ENCODE measurements around the gene GNE. TPM values are rescaled to one million over a fixed set of nuclear protein-coding genes. Genes with fewer than 3 reads are reported as not detected.

The GNE gene
- polyA plus RNA-seq, 4 donors, result 3.6 to 13.1 (median 4.9) TPM

DNA sequence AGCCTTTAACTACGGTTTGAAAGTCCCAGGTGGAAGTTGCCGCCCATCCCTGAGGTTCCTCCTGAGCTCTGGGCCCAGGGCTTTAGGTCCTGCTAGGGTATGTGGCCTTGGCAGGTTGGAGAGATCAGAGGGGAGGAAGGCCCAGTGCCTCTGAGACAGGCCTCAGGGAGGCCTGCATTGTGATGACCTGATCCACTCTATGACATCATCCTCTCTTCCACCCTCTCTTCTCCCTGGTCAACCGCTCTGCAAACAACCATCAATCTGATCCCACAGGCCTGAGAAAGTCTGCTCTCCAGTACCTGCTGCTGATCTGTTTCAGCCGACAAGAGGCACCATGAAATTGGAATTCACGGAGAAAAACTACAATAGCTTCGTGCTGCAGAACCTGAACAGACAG, 89.1 kb downstream of the GNE start, which contains the start of gene CCIN:
Gene CCIN (plus strand): TSS at position 223 of the 400 bp plus-strand sequence. CDS start 115 bp downstream, at position 338.
- no peak within 1 kb of the TSS for H3K27ac ChIP-seq (ENCODE audit: low read depth in 1 of 3, low read length in 2 of 3)
- H3K4me3 ChIP-seq (ENCODE audit: low read depth in 1 of 3, low read length in 3 of 3), result no peak within 1 kb of the TSS
- DNase-seq (no peak), FAIRE-seq (no peak)
- H3K27me3 ChIP-seq (ENCODE audit: control insufficient read depth in 3 of 3, insufficient read depth in 3 of 3, low read length in 3 of 3), result peaks cover 0 to 3% (median 0%) of the 10 kb centered on the region in 3 donors
- H3K4me1 ChIP-seq (ENCODE audit: control insufficient read depth in 3 of 3, insufficient read depth in 2 of 3, low read depth in 1 of 3, low read length in 2 of 3), result peaks cover 0 to 7% (median 0%) of the 10 kb centered on the region in 3 donors
- H3K36me3 ChIP-seq (ENCODE audit: control insufficient read depth in 3 of 3, insufficient read depth in 2 of 3, low read depth in 1 of 3, low read length in 3 of 3), result no peaks in the 10 kb centered on the region
- no peaks in the 10 kb centered on the region for H3K9me3 ChIP-seq (ENCODE audit: control insufficient read depth in 2 of 2, insufficient read depth in 1 of 2, low read depth in 1 of 2, low read length in 1 of 2)
- WGBS, 3 donors, result 70 to 86% (median 78%) methylated on average over 6 of the region's 6 CpGs

GRCh38 chr9:36166168-36166927, 91.9 kb downstream of the GNE start:
- 5 to 7% (median 6%) methylated on average over 46 to 58 of the region's 58 CpGs for WGBS, 3 donors
- FAIRE-seq (no peak), DNase-seq (peak; percentile 69 to 86)
- H3K4me3 ChIP-seq (ENCODE audit: low read depth in 1 of 3, low read length in 3 of 3), result peak overlapping the region in 2 of 3 donors; percentile 43 to 48
- H3K27me3 ChIP-seq (ENCODE audit: control insufficient read depth in 3 of 3, insufficient read depth in 3 of 3, low read length in 3 of 3), result peaks cover 0 to 3% (median 0%) of the 10 kb centered on the region in 3 donors
- no peaks in the 10 kb centered on the region for H3K9me3 ChIP-seq (ENCODE audit: control insufficient read depth in 2 of 2, insufficient read depth in 1 of 2, low read depth in 1 of 2, low read length in 1 of 2)
- peaks cover 0 to 16% (median 3%) of the 10 kb centered on the region in 3 donors for H3K4me1 ChIP-seq (ENCODE audit: control insufficient read depth in 3 of 3, insufficient read depth in 2 of 3, low read depth in 1 of 3, low read length in 2 of 3)
- peaks cover 0 to 3% (median 0%) of the 10 kb centered on the region in 3 donors for H3K36me3 ChIP-seq (ENCODE audit: control insufficient read depth in 3 of 3, insufficient read depth in 2 of 3, low read depth in 1 of 3, low read length in 3 of 3)
- no peak overlapping the region for H3K27ac ChIP-seq (ENCODE audit: low read depth in 1 of 3, low read length in 2 of 3)

DNA sequence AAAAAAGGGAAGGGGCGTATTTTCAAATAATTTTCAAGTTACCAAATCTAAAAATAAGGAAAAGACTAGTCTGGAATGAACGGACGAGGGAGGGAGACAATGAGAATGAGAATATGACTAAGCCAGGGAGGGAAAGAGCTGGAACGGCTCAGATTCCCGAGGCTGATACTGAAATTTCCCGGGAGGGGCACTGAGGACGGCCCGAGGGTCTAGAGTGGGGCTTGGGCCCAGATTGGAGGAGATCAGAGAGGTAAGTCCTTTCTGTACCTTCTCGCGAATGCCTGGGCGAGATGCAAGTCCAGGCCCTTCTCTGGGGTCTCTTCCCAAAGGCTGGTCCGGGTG, 92.5 kb downstream of the GNE start:
- H3K9me3 ChIP-seq (ENCODE audit: control insufficient read depth in 2 of 2, insufficient read depth in 1 of 2, low read depth in 1 of 2, low read length in 1 of 2), result no peaks in the 10 kb centered on the region
- peak overlapping the region in 1 of 3 donors; percentile 36 for H3K27ac ChIP-seq (ENCODE audit: low read depth in 1 of 3, low read length in 2 of 3)
- peaks cover 0 to 16% (median 3%) of the 10 kb centered on the region in 3 donors for H3K4me1 ChIP-seq (ENCODE audit: control insufficient read depth in 3 of 3, insufficient read depth in 2 of 3, low read depth in 1 of 3, low read length in 2 of 3)
- no peak for DNase-seq
- FAIRE-seq, result no peak
- peak overlapping the region in 1 of 3 donors; percentile 48 for H3K4me3 ChIP-seq (ENCODE audit: low read depth in 1 of 3, low read length in 3 of 3)
- H3K36me3 ChIP-seq (ENCODE audit: control insufficient read depth in 3 of 3, insufficient read depth in 2 of 3, low read depth in 1 of 3, low read length in 3 of 3), result peaks cover 0 to 3% (median 0%) of the 10 kb centered on the region in 3 donors
- 45 to 58% (median 58%) methylated on average over 11 to 12 of the region's 12 CpGs for WGBS, 3 donors
- H3K27me3 ChIP-seq (ENCODE audit: control insufficient read depth in 3 of 3, insufficient read depth in 3 of 3, low read length in 3 of 3), result peaks cover 0 to 3% (median 0%) of the 10 kb centered on the region in 3 donors

DNA sequence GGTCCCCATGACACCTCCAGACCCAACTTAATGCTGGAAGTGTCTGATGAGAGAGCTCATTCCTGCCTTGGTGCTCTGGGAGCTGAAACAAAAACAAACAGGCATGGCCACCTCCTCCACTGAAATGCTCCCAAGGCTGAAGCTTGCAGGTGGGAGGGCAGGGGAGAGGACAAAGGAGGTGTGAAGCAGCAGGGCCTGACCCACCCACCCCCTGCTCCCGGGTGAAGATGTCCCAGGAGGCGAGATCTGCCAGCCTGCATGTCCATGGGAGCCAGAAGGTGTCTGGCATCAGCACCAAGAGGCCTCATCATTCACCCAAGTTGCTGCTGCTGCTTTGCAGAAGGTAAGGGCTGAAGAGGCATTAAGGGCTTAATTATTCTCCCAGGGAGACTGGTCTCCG, 93.3 kb downstream of the GNE start:
- Histone ChIP-seq H3K9me3 (ENCODE audit: control insufficient read depth in 2 of 2, insufficient read depth in 1 of 2, low read depth in 1 of 2, low read length in 1 of 2) (no peaks in the 10 kb centered on the region), H3K27me3 (ENCODE audit: control insufficient read depth in 3 of 3, insufficient read depth in 3 of 3, low read length in 3 of 3) (peaks cover 0 to 3% (median 0%) of the 10 kb centered on the region in 3 donors), H3K4me3 (ENCODE audit: low read depth in 1 of 3, low read length in 3 of 3) (no peak overlapping the region), H3K36me3 (ENCODE audit: control insufficient read depth in 3 of 3, insufficient read depth in 2 of 3, low read depth in 1 of 3, low read length in 3 of 3) (peaks cover 0 to 3% (median 0%) of the 10 kb centered on the region in 3 donors), H3K27ac (ENCODE audit: low read depth in 1 of 3, low read length in 2 of 3) (peak overlapping the region in 1 of 3 donors; percentile 76), H3K4me1 (ENCODE audit: control insufficient read depth in 3 of 3, insufficient read depth in 2 of 3, low read depth in 1 of 3, low read length in 2 of 3) (peaks cover 0 to 16% (median 3%) of the 10 kb centered on the region in 3 donors)
- no peak for FAIRE-seq
- no peak for DNase-seq
- WGBS, 3 donors, result 43 to 82% (median 61%) methylated on average over 3 of the region's 3 CpGs

Other genes with a start within 250 kb of the GNE start
- 1 to 10 TPM in 2 of 4 donors, under 1 TPM in 1, not detected in 1; 0.81 to 5.0 (median 4.7) TPM for gene RECK, start 221.5 kb downstream of the GNE start, polyA plus RNA-seq
- 10 to 100 TPM in 3 of 4 donors, 1 to 10 TPM in 1; 3.4 to 22.3 (median 14.8) TPM for gene GLIPR2, start 121.7 kb downstream of the GNE start, polyA plus RNA-seq
- gene CCIN, start 89.1 kb downstream of the GNE start, polyA plus RNA-seq, result under 1 TPM in 1 of 4 donors, not detected in 3; 0.04 TPM
- 100 to 1,000 TPM; 176 to 279 (median 273) TPM for gene CLTA, start 67.5 kb downstream of the GNE start, polyA plus RNA-seq
- 10 to 100 TPM in 1 of 4 donors, 1 to 10 TPM in 3; 6.0 to 22.6 (median 8.1) TPM for gene RNF38, start 141.8 kb upstream of the GNE start, polyA plus RNA-seq

All from small intestine (tissue), 7 donors.